Measurements from ENCODE around the gene RAB3A. TPM values are rescaled to one million over a fixed set of nuclear protein-coding genes. Genes with fewer than 3 reads are reported as not detected.
A peak's percentile ranks its signal among the peaks of the same experiment; 100 is the strongest.

Gene RAB3A
- total and polyA plus RNA-seq, 2 experiments from 2014 or later: 1.4 to 1.9 TPM

DNA sequence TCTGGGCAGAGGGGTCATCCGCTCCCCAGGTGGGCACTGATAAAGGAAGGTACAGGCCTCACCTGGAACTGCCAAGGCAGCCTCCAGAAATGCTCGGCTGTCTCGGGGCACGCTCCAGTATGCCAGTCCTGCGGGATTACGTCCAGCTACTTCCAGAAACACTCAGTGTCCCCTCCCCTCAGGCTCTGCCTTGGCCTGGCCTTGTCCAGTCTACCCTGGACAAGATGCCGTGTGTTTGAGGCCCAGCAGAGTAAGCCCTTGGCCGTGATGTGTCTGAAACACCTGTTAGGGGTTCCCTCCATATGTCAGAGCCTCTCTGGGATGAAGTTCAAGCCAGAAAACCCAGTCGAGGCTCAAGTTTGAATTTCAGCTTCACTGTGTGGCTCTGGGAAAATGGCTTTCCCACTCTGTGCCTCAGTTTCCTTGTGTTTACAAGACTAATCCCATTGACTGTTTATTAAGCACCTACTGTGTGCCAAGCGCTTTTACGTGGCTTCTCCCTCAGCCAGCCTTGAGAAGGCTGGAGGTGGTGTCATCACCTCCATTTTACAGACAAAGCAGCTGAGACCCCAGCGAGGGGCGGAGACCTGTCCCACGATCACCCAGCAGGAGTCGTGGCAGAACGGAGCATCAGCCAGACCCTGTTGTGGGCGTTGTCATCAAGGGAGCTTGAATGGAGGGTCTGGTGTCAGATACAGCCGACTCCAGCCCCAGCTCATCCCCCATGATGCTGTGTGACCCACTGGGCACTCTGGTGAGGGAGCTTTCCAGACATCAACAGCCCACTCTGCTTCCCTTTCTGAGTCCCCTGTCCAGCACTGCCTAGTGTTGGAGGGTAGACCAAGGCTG lies 52.8 kb downstream of the RAB3A start:
- no peak for TF ChIP-seq EZH2 (IDR thresholded peaks at IDR 0.05; ENCODE audit: insufficient read depth, poor library complexity, severe bottlenecking)
- TF ChIP-seq EZH2phosphoT487 (IDR thresholded peaks at IDR 0.05; ENCODE audit: insufficient read depth, low read depth): no peak
- H3K4me2 ChIP-seq (ENCODE audit: unreplicated experiment): peak overlapping the region; percentile 78
- H3K79me2 ChIP-seq (ENCODE audit: insufficient read depth): peaks cover 24% of the 10 kb centered on the region
- WGBS, 2 experiments (ENCODE audit: low coverage in 1 of 2, low lambda C conversion rate in 2 of 2, missing lambda C conversion rate in 2 of 2): 85 to 86% methylated on average over 17 to 18 of the region's 18 CpGs
- peak overlapping the region; percentile 79 for H2AFZ ChIP-seq
- DNase-seq: no peak
- H3K4me3 ChIP-seq: no peak overlapping the region
- peaks cover 10% of the 10 kb centered on the region for H3K4me1 ChIP-seq (ENCODE audit: insufficient read depth)
- H3K9me3 ChIP-seq (ENCODE audit: low read depth): no peaks in the 10 kb centered on the region
- peaks cover 14% of the 10 kb centered on the region for H3F3A ChIP-seq (ENCODE audit: insufficient read depth)
- H3K36me3 ChIP-seq (ENCODE audit: low read depth): no peaks in the 10 kb centered on the region
- in situ Hi-C loops (cut with MboI): no loop called here
- no peaks in the 10 kb centered on the region for H3K27me3 ChIP-seq (replicated peaks; ENCODE audit: insufficient read depth)
- peak overlapping the region; percentile 87 for H3K9ac ChIP-seq
- no peaks in the 10 kb centered on the region for H4K20me1 ChIP-seq (ENCODE audit: insufficient read depth)
- peak overlapping the region; percentile 82 for H3K27ac ChIP-seq
- no peaks in the 10 kb centered on the region for H3K9me2 ChIP-seq (ENCODE audit: insufficient read depth)

DNA sequence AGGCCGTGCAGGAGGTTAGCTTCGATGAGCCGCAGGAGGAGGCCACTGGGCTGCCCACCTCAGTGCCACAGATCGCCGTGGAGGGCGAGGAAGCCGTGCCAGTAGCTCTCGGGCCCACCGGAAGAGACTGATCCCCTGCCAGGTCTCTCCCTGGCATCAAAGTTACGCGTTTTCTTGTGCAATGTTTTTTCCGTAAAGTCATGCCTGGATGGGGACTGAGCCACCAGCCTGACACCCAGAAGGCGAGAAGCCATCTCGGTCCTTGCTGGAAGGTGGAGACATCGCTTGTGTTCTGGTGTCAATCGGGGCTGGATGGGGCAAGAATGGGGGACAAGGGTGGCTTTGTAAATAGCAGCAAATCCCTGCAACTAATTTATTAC lies 54.3 kb downstream of the RAB3A start:
- DNase-seq: no peak
- Histone ChIP-seq H3K4me3 (no peak overlapping the region), H4K20me1 (ENCODE audit: insufficient read depth) (no peaks in the 10 kb centered on the region), H3K9me2 (ENCODE audit: insufficient read depth) (no peaks in the 10 kb centered on the region), H3K27ac (no peak overlapping the region), H2AFZ (no peak overlapping the region), H3K27me3 (replicated peaks; ENCODE audit: insufficient read depth) (no peaks in the 10 kb centered on the region), H3K4me2 (ENCODE audit: unreplicated experiment) (no peak overlapping the region), H3F3A (ENCODE audit: insufficient read depth) (peaks cover 14% of the 10 kb centered on the region), H3K9me3 (ENCODE audit: low read depth) (no peaks in the 10 kb centered on the region), H3K9ac (no peak overlapping the region), H3K4me1 (ENCODE audit: insufficient read depth) (peaks cover 10% of the 10 kb centered on the region), H3K36me3 (ENCODE audit: low read depth) (peaks cover 5% of the 10 kb centered on the region; the same call in 1 of the 2 replicates), H3K79me2 (ENCODE audit: insufficient read depth) (peaks cover 13% of the 10 kb centered on the region)
- in situ Hi-C loops (cut with MboI): no loop called here
- no peak for TF ChIP-seq EZH2phosphoT487 (IDR thresholded peaks at IDR 0.05; ENCODE audit: insufficient read depth, low read depth)
- no peak for TF ChIP-seq EZH2 (IDR thresholded peaks at IDR 0.05; ENCODE audit: insufficient read depth, poor library complexity, severe bottlenecking)
- WGBS, 2 experiments (ENCODE audit: low coverage in 1 of 2, low lambda C conversion rate in 2 of 2, missing lambda C conversion rate in 2 of 2): 87% methylated on average over 16 of the region's 16 CpGs

DNA sequence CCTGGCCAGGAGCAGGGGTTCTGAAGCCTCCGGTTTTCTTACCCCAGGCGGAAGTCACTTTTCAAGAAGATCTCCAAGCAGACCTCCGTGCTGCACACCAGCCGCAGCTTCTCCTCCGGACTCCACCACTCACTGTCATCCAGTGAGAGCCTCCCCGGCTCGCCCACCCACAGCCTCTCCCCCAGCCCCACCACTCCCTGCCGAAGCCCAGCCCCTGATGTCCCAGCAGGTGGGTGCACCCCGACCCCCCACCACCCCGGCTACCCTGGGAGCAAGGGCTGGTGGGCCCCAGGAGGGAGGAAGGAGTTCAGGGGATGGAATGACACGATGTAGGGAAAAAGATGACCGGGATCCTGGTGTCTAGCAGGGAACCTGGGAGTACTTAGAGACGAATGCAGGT lies 56.4 kb downstream of the RAB3A start:
- Histone ChIP-seq H3K27me3 (replicated peaks; ENCODE audit: insufficient read depth) (no peaks in the 10 kb centered on the region), H3K27ac (no peak overlapping the region), H3K36me3 (ENCODE audit: low read depth) (peaks cover 5% of the 10 kb centered on the region; the same call in 1 of the 2 replicates), H2AFZ (no peak overlapping the region), H3F3A (ENCODE audit: insufficient read depth) (peaks cover 14% of the 10 kb centered on the region), H3K9me2 (ENCODE audit: insufficient read depth) (no peaks in the 10 kb centered on the region), H3K4me2 (ENCODE audit: unreplicated experiment) (no peak overlapping the region), H4K20me1 (ENCODE audit: insufficient read depth) (no peaks in the 10 kb centered on the region), H3K9ac (no peak overlapping the region), H3K4me1 (ENCODE audit: insufficient read depth) (0 out of 2 replicates have a peak, but pooled peaks cover 6% of the 10 kb centered on the region), H3K4me3 (no peak overlapping the region), H3K9me3 (ENCODE audit: low read depth) (no peaks in the 10 kb centered on the region), H3K79me2 (ENCODE audit: insufficient read depth) (no peaks in the 10 kb centered on the region)
- WGBS, 2 experiments (ENCODE audit: low coverage in 1 of 2, low lambda C conversion rate in 2 of 2, missing lambda C conversion rate in 2 of 2): 90 to 92% methylated on average over 7 to 13 of the region's 13 CpGs
- no peak for DNase-seq
- in situ Hi-C loops (cut with MboI): no loop called here
- no peak for TF ChIP-seq EZH2phosphoT487 (IDR thresholded peaks at IDR 0.05; ENCODE audit: insufficient read depth, low read depth)
- no peak for TF ChIP-seq EZH2 (IDR thresholded peaks at IDR 0.05; ENCODE audit: insufficient read depth, poor library complexity, severe bottlenecking)

Small RNA genes lying within 50 kb of the gene (small RNA-seq; reads per million reads assigned to genes)
- not detected for gene IFI30 (ENCODE audit: low read depth, low replicate concordance)

Other genes with a start within 250 kb of the RAB3A start
- not detected in 2 replicates for gene KCNN1, start 236.9 kb downstream of the RAB3A start, total RNA-seq (2014; rRNA removed; shearing (Covaris generic))
- gene KCNN1, start 236.9 kb downstream of the RAB3A start, polyA plus RNA-seq (2016; fragmentation: Nextera tagmentation; extraction: Ambion mirVana): not detected in 2 replicates
- 15.9 and 19.7 TPM in 2 replicates for gene ARRDC2, start 195.9 kb downstream of the RAB3A start, total RNA-seq (2014; rRNA removed; shearing (Covaris generic))
- gene ARRDC2, start 195.9 kb downstream of the RAB3A start, polyA plus RNA-seq (2016; fragmentation: Nextera tagmentation; extraction: Ambion mirVana): 5.4 and 5.7 TPM in 2 replicates
- gene IL12RB1, start 117.1 kb downstream of the RAB3A start, total RNA-seq (2014; rRNA removed; shearing (Covaris generic)): not detected in 2 replicates
- gene IL12RB1, start 117.1 kb downstream of the RAB3A start, polyA plus RNA-seq (2016; fragmentation: Nextera tagmentation; extraction: Ambion mirVana): not detected in 2 replicates
- 3.2 and 3.8 TPM in 2 replicates for gene MAST3, start 106.3 kb downstream of the RAB3A start, total RNA-seq (2014; rRNA removed; shearing (Covaris generic))
- 5.6 and 6.1 TPM in 2 replicates for gene MAST3, start 106.3 kb downstream of the RAB3A start, polyA plus RNA-seq (2016; fragmentation: Nextera tagmentation; extraction: Ambion mirVana)
- 29.2 and 48.9 TPM in 2 replicates for gene PIK3R2, start 50.9 kb downstream of the RAB3A start, total RNA-seq (2014; rRNA removed; shearing (Covaris generic))
- 1.5 and 1.6 TPM in 2 replicates for gene PIK3R2, start 50.9 kb downstream of the RAB3A start, polyA plus RNA-seq (2016; fragmentation: Nextera tagmentation; extraction: Ambion mirVana)
- 0.86 and 15.9 TPM in 2 replicates for gene IFI30, start 30.2 kb downstream of the RAB3A start, total RNA-seq (2014; rRNA removed; shearing (Covaris generic))
- gene IFI30, start 30.2 kb downstream of the RAB3A start, polyA plus RNA-seq (2016; fragmentation: Nextera tagmentation; extraction: Ambion mirVana): 10.3 and 14.3 TPM in 2 replicates
- gene MPV17L2, start 10.8 kb downstream of the RAB3A start, total RNA-seq (2014; rRNA removed; shearing (Covaris generic)): 43.2 and 69.4 TPM in 2 replicates
- gene MPV17L2, start 10.8 kb downstream of the RAB3A start, polyA plus RNA-seq (2016; fragmentation: Nextera tagmentation; extraction: Ambion mirVana): 21.0 and 22.4 TPM in 2 replicates
- under 0.01 and 0.22 TPM in 2 replicates for gene PDE4C, start 22.4 kb upstream of the RAB3A start, total RNA-seq (2014; rRNA removed; shearing (Covaris generic))
- 0.40 and 1.0 TPM in 2 replicates for gene PDE4C, start 22.4 kb upstream of the RAB3A start, polyA plus RNA-seq (2016; fragmentation: Nextera tagmentation; extraction: Ambion mirVana)
- gene IQCN, start 70.4 kb upstream of the RAB3A start, total RNA-seq (2014; rRNA removed; shearing (Covaris generic)): 0.11 and 0.25 TPM in 2 replicates
- 0.16 and 0.33 TPM in 2 replicates for gene IQCN, start 70.4 kb upstream of the RAB3A start, polyA plus RNA-seq (2016; fragmentation: Nextera tagmentation; extraction: Ambion mirVana)
- 123 and 172 TPM in 2 replicates for gene JUND, start 77.6 kb upstream of the RAB3A start, total RNA-seq (2014; rRNA removed; shearing (Covaris generic))
- gene JUND, start 77.6 kb upstream of the RAB3A start, polyA plus RNA-seq (2016; fragmentation: Nextera tagmentation; extraction: Ambion mirVana): 15.3 and 17.9 TPM in 2 replicates
- 167 and 203 TPM in 2 replicates for gene LSM4, start 119.0 kb upstream of the RAB3A start, total RNA-seq (2014; rRNA removed; shearing (Covaris generic))
- 200 and 208 TPM in 2 replicates for gene LSM4, start 119.0 kb upstream of the RAB3A start, polyA plus RNA-seq (2016; fragmentation: Nextera tagmentation; extraction: Ambion mirVana)
- gene PGPEP1, start 136.6 kb upstream of the RAB3A start, total RNA-seq (2014; rRNA removed; shearing (Covaris generic)): 12.0 and 20.5 TPM in 2 replicates
- gene PGPEP1, start 136.6 kb upstream of the RAB3A start, polyA plus RNA-seq (2016; fragmentation: Nextera tagmentation; extraction: Ambion mirVana): 9.4 and 14.5 TPM in 2 replicates
- gene GDF15, start 182.1 kb upstream of the RAB3A start, total RNA-seq (2014; rRNA removed; shearing (Covaris generic)): 27.7 and 33.3 TPM in 2 replicates
- gene GDF15, start 182.1 kb upstream of the RAB3A start, polyA plus RNA-seq (2016; fragmentation: Nextera tagmentation; extraction: Ambion mirVana): 32.7 and 36.0 TPM in 2 replicates
- gene LRRC25, start 193.6 kb upstream of the RAB3A start, total RNA-seq (2014; rRNA removed; shearing (Covaris generic)): not detected in 2 replicates
- not detected in 2 replicates for gene LRRC25, start 193.6 kb upstream of the RAB3A start, polyA plus RNA-seq (2016; fragmentation: Nextera tagmentation; extraction: Ambion mirVana)
- 156 and 169 TPM in 2 replicates for gene SSBP4, start 215.4 kb upstream of the RAB3A start, total RNA-seq (2014; rRNA removed; shearing (Covaris generic))
- gene SSBP4, start 215.4 kb upstream of the RAB3A start, polyA plus RNA-seq (2016; fragmentation: Nextera tagmentation; extraction: Ambion mirVana): 46.5 and 46.9 TPM in 2 replicates
- 5.5 and 8.9 TPM in 2 replicates for gene ISYNA1, start 234.1 kb upstream of the RAB3A start, total RNA-seq (2014; rRNA removed; shearing (Covaris generic))
- gene ISYNA1, start 234.1 kb upstream of the RAB3A start, polyA plus RNA-seq (2016; fragmentation: Nextera tagmentation; extraction: Ambion mirVana): 12.3 and 17.2 TPM in 2 replicates

All from GM23248 (cell line).